GM23338 (cell line): ENCODE data around the gene HOXC12. TPM values are rescaled to one million over a fixed set of nuclear protein-coding genes. Genes with fewer than 3 reads are reported as not detected.

Source experiments
- ATAC-seq: fragments of 200-7000 bp; cut with Tn5 transposase; 3 replicates; pipeline ENCODE4 v1.9.1; 2020
- DNase-seq: peaks from one replicate; pipeline ENCODE4 v3.0.0-alpha.2; 2015; ENCODE audit warnings: low spot score
- H2AFZ ChIP-seq: fragments of 200-600 bp; sonication (generic); 2 replicates; pipeline ENCODE4 v1.8.0; 2016; ENCODE audit warnings: antibody characterized with exemption, mild to moderate bottlenecking, moderate library complexity
- H3F3A ChIP-seq: fragments of 200-600 bp; sonication (generic); replicated peaks from 2 replicates; pipeline ENCODE4 v1.8.0; 2017; ENCODE audit warnings: antibody characterized with exemption, mixed run types, low read depth
- H3K27ac ChIP-seq: fragments of 200-600 bp; sonication (generic); 2 replicates; pipeline ENCODE4 v1.6.1; 2016; ENCODE audit warnings: low read depth
- H3K27me3 ChIP-seq: fragments of 200-600 bp; sonication (generic); 2 replicates; pipeline ENCODE4 v1.8.0; 2016; ENCODE audit warnings: mild to moderate bottlenecking, mixed run types, moderate library complexity; ENCODE audit not compliant: insufficient read depth
- H3K36me3 ChIP-seq: fragments of 200-600 bp; sonication (generic); 2 replicates; pipeline ENCODE4 v1.8.0; 2016; ENCODE audit warnings: mild to moderate bottlenecking; ENCODE audit not compliant: insufficient read depth
- H3K4me1 ChIP-seq: fragments of 200-600 bp; sonication (generic); 2 replicates; pipeline ENCODE4 v1.8.0; 2016; ENCODE audit warnings: mild to moderate bottlenecking, moderate library complexity; ENCODE audit not compliant: insufficient read depth
- H3K4me2 ChIP-seq: fragments of 200-600 bp; sonication (generic); 2 replicates; pipeline ENCODE4 v1.7.1; 2017; ENCODE audit warnings: mixed run types
- H3K4me3 ChIP-seq: fragments of 200-600 bp; sonication (generic); 2 replicates; pipeline ENCODE4 v1.6.1; 2016; ENCODE audit warnings: mixed run types
- H3K79me2 ChIP-seq: fragments of 200-600 bp; sonication (generic); replicated peaks from 2 replicates; pipeline ENCODE4 v1.8.0; 2017; ENCODE audit warnings: mild to moderate bottlenecking; ENCODE audit not compliant: insufficient read depth
- H3K9me2 ChIP-seq: fragments of 200-600 bp; sonication (generic); 2 replicates; pipeline ENCODE4 v1.8.0; 2017; ENCODE audit not compliant: insufficient read depth
- H4K20me1 ChIP-seq: fragments of 200-600 bp; sonication (generic); replicated peaks from 2 replicates; pipeline ENCODE4 v1.8.0; 2017; ENCODE audit warnings: mild to moderate bottlenecking; ENCODE audit not compliant: insufficient read depth
- H3K27ac Mint-ChIP-seq: 2 replicates; pipeline ENCODE4 v1.8.0; 2020; ENCODE audit warnings: inconsistent platforms, mild to moderate bottlenecking, moderate library complexity, mixed read lengths
- H3K27me3 Mint-ChIP-seq: 3 replicates; pipeline ENCODE4 v1.8.0; 2022; ENCODE audit warnings: low read depth, mild to moderate bottlenecking, moderate library complexity, mixed read lengths, inconsistent platforms; ENCODE audit not compliant: insufficient read depth, poor library complexity
- H3K36me3 Mint-ChIP-seq: 3 replicates; pipeline ENCODE4 v1.8.0; 2021; ENCODE audit warnings: low read depth, mild to moderate bottlenecking, inconsistent platforms, moderate library complexity, mixed read lengths
- H3K4me1 Mint-ChIP-seq: 3 replicates; pipeline ENCODE4 v1.8.0; 2020; ENCODE audit warnings: mild to moderate bottlenecking, inconsistent platforms, mixed read lengths
- H3K4me3 Mint-ChIP-seq: 3 replicates; pipeline ENCODE4 v1.8.0; 2021; ENCODE audit warnings: moderate library complexity, mild to moderate bottlenecking, inconsistent platforms, mixed read lengths
- H3K9me3 Mint-ChIP-seq: 3 replicates; pipeline ENCODE4 v1.8.0; 2020; ENCODE audit warnings: moderate library complexity, mild to moderate bottlenecking, inconsistent platforms, mixed read lengths
- EZH2 ChIP-seq: fragments of 200-600 bp; sonication (generic); IDR thresholded peaks from one replicate; pipeline ENCODE4 v1.8.0; 2017; ENCODE audit warnings: antibody characterized with exemption, mild to moderate bottlenecking, low read depth; ENCODE audit not compliant: unreplicated experiment
- EZH2phosphoT487 ChIP-seq: fragments of 200-600 bp; sonication (generic); IDR thresholded peaks from one replicate; pipeline ENCODE4 v1.8.1; 2018; ENCODE audit warnings: antibody characterized with exemption; ENCODE audit not compliant: unreplicated experiment
- POLR2AphosphoS5 ChIP-seq: IDR thresholded peaks from 2 replicates; pipeline ENCODE4 v1.6.1; 2016; ENCODE audit warnings: antibody characterized with exemption, low read depth
- STAT1 ChIP-seq: IDR thresholded peaks from one replicate; pipeline ENCODE4 v1.6.1; 2016; ENCODE audit warnings: antibody characterized with exemption; ENCODE audit not compliant: unreplicated experiment
- ZNF462 ChIP-seq: fragments of 250-450 bp; sonication (Bioruptor Pico); IDR thresholded peaks from 2 replicates; pipeline ENCODE4 v1.5.0; 2020; ENCODE audit warnings: mild to moderate bottlenecking, moderate library complexity
- polyA plus RNA-seq: library from polyadenylated mRNA; unstranded; fragments of >200 nt; fragmentation: Nextera tagmentation; extraction: Ambion mirVana; gene quantifications from 2 replicates; pipeline ENCODE4 v1.2.1, GENCODE V29; 2016
- total RNA-seq: library from RNA; depleted of rRNA; stranded (reverse); fragments of >200 nt; shearing (Covaris generic); gene quantifications from 2 replicates; pipeline ENCODE4 v1.2.3, GENCODE V29; 2014

The HOXC12 gene
- total and polyA plus RNA-seq, 2 experiments from 2014 or later: not detected

- TF ChIP-seq ZNF462 (CRISPR knock-in tag) (no peak), EZH2 (peak; percentile 10), STAT1 (no peak)
Observed at GRCh38 chr12:53950437-53950773, 4.3 kb upstream of the HOXC12 start (continued).

GRCh38 chr12:53950789-53951576, 3.7 kb upstream of the HOXC12 start:
- TF ChIP-seq EZH2 (peak; percentile 95), POLR2AphosphoS5 (no peak), EZH2phosphoT487 (peak; percentile 91)
- no peak overlapping the region for H3K27ac Mint-ChIP-seq
- H3F3A ChIP-seq: peaks cover 52% of the 10 kb centered on the region
- H3K4me1 ChIP-seq: peaks cover 34% of the 10 kb centered on the region
- H3K27me3 ChIP-seq: peaks cover 100% of the 10 kb centered on the region
- no peaks in the 10 kb centered on the region for H3K9me2 ChIP-seq
- peak overlapping the region; percentile 57 for H3K4me2 ChIP-seq
- peaks cover 25% of the 10 kb centered on the region for H3K4me1 Mint-ChIP-seq
- H3K36me3 Mint-ChIP-seq: peaks cover 3% of the 10 kb centered on the region; the same call in 1 of the 3 replicates
- peaks cover 98% of the 10 kb centered on the region for H3K27me3 Mint-ChIP-seq
- H3K4me3 Mint-ChIP-seq: no peak overlapping the region
- H3K9me3 Mint-ChIP-seq: peaks cover 5% of the 10 kb centered on the region; the same call in 2 of the 3 replicates
- H3K4me3 ChIP-seq: no peak overlapping the region
- H3K79me2 ChIP-seq: no peaks in the 10 kb centered on the region
- no peaks in the 10 kb centered on the region for H3K36me3 ChIP-seq
- DNase-seq (no peak), ATAC-seq (no peak; the same call in 2 of the 3 replicates)
- H4K20me1 ChIP-seq: peaks cover 77% of the 10 kb centered on the region
- H2AFZ ChIP-seq: no peak overlapping the region
- no peak overlapping the region for H3K27ac ChIP-seq
